Prostate gland (tissue), 2 donors: ENCODE results near the gene ECHDC1. TPM values are rescaled to one million over a fixed set of nuclear protein-coding genes. Genes with fewer than 3 reads are reported as not detected.

Source experiments
- DNase-seq: peaks from one replicate; pipeline ENCODE4 v3.0.0-alpha.2; 2019; ENCODE audit warnings: low spot score
- H3K27ac ChIP-seq, 2 donors: fragments of 200-600 bp; sonication (generic); 2 replicates each; pipeline ENCODE4 v1.5.1; 2017 to 2019
- H3K27me3 ChIP-seq: fragments of 200-600 bp; sonication (generic); replicated peaks from 2 replicates; pipeline ENCODE4 v1.5.1; 2019; ENCODE audit not compliant: insufficient read depth
- H3K36me3 ChIP-seq, 2 donors: fragments of 200-600 bp; sonication (generic); 1 replicate in 1 of 2; 2 replicates in 1 of 2; pipeline versions ENCODE4 v1.5.1 to v1.8.1; 2017 to 2019
- H3K4me1 ChIP-seq: fragments of 200-600 bp; sonication (generic); replicated peaks from 2 replicates; pipeline ENCODE4 v1.5.1; 2019
- H3K4me3 ChIP-seq, 2 donors: fragments of 200-600 bp; sonication (generic); 2 replicates each; pipeline ENCODE4 v1.5.1; 2017 to 2019
- H3K9me3 ChIP-seq: fragments of 200-600 bp; sonication (generic); 2 replicates; pipeline ENCODE4 v1.5.1; 2017
- POLR2A ChIP-seq: fragments of 450-650 bp; IDR thresholded peaks from one replicate; pipeline ENCODE4 v1.6.1; 2016; ENCODE audit warnings: antibody characterized with exemption, mild to moderate bottlenecking
- POLR2AphosphoS5 ChIP-seq: sonication (generic); formaldehyde crosslinking; IDR thresholded peaks from one replicate; pipeline ENCODE4 v1.6.1; 2017; ENCODE audit warnings: antibody characterized with exemption
- WGBS: methylation state at CpG from one replicate; pipeline ENCODE4 v1.1.5; 2018; 5-methylcytosine and 5-hydroxymethylcytosine counted together
- intact Hi-C: fragments of 100-400 bp; cut with DNase I; formaldehyde crosslinking; loops from one replicate; pipeline ENCODE4 v1.14.2; 2022
- total RNA-seq, 2 donors: library from RNA; depleted of rRNA; stranded (reverse); fragments of >200 nt; gene quantifications; one replicate each; pipeline ENCODE4 v1.1.0, GENCODE V29; 2016
- TF ChIP-seq, protein P1 (sequence below), 4 experiments: fragments of 200-600 bp in 2 of 4; fragments of 450-650 bp in 2 of 4; sonication (generic) in 2 of 4; IDR thresholded peaks; 1 replicate in 3 of 4; 2 replicates in 1 of 4; pipeline ENCODE4 v1.5.1; 2016 to 2019; ENCODE audit warnings: antibody characterized with exemption in 4 of 4, mild to moderate bottlenecking in 2 of 4, moderate library complexity in 2 of 4

ECHDC1 gene
- total RNA-seq, 2 donors from 2014 or later, result 26.0 to 58.7 TPM

DNA sequence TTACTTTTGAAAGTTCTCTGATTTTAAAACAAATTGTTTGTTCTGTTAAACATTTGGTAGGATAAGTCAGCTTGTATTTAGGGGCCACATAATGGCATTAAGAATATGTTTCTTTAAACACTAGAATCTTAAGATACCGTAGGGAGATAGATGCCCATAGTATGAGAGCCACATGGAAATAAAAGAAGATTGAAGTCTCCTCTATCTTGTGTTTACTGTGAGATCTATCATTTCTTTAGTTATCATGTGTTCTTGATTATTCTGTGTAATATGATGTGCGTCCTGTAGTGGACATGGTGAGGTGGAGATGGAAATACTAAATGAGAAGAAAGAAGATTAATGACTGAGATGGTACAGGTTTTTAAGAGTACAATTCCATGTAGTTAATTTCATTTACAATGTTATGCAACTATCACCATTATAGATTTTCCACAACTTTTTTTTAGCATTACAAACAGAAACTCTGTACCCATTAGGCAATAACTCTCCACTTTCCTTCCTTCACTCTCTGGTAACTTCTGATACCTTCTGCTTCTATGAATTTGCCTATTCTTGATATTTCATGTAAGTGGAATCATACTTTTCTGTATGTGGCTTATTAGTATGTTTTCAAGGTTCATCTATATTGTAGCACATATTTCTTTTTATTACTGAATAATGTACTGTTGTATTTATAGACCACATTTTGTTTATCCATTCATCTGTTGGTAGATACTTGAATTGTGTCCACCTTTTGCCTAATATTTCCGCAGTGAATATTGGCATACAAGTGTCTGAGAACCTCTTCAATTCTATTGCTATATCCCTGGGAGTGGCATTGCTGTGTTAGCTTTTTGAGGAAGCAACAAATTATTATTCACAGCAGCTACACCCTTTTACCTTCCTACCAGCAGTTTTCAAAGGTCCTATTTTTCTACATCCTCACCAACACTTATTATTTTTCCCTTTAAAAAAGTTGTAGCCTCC, 65.2 kb downstream of the ECHDC1 start:
- intact Hi-C loops, result no loop called here
- TF ChIP-seq POLR2A (no peak), POLR2AphosphoS5 (no peak)
- TF ChIP-seq, protein P1, sequence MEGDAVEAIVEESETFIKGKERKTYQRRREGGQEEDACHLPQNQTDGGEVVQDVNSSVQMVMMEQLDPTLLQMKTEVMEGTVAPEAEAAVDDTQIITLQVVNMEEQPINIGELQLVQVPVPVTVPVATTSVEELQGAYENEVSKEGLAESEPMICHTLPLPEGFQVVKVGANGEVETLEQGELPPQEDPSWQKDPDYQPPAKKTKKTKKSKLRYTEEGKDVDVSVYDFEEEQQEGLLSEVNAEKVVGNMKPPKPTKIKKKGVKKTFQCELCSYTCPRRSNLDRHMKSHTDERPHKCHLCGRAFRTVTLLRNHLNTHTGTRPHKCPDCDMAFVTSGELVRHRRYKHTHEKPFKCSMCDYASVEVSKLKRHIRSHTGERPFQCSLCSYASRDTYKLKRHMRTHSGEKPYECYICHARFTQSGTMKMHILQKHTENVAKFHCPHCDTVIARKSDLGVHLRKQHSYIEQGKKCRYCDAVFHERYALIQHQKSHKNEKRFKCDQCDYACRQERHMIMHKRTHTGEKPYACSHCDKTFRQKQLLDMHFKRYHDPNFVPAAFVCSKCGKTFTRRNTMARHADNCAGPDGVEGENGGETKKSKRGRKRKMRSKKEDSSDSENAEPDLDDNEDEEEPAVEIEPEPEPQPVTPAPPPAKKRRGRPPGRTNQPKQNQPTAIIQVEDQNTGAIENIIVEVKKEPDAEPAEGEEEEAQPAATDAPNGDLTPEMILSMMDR (IDR thresholded peaks at IDR 0.05), result no peak
- no peak for DNase-seq
- WGBS, result 94% methylated on average over 3 of the region's 3 CpGs
- H3K36me3 ChIP-seq, result no peaks in the 10 kb centered on the region
- no peak overlapping the region for H3K27ac ChIP-seq
- H3K4me1 ChIP-seq, result no peaks in the 10 kb centered on the region
- H3K27me3 ChIP-seq, result no peaks in the 10 kb centered on the region
- no peaks in the 10 kb centered on the region for H3K9me3 ChIP-seq
- no peak overlapping the region for H3K4me3 ChIP-seq

DNA sequence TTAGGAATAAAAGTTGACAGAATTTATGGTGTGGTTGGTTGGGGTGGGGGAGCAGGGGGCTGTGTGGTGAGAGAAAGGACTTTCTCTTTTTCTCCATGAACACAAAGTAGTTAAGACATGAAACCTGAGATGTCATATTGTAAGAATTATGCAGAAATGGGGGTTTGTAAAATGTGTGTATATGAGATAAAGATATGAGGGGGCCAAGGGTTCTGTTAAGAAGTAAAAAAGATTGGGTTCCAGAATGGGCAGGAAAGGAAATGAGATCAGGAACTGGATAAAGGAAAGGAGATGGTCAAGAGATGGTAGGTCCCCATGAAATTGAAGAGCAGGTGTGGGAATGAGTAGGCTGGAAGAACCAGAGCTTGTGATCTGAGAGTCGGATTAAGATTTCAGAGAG, 67.1 kb downstream of the ECHDC1 start:
- H3K36me3 ChIP-seq, result no peaks in the 10 kb centered on the region
- 93% methylated on average over 1 of the region's 1 CpG for WGBS
- intact Hi-C loops, result no loop called here
- H3K27me3 ChIP-seq, result no peaks in the 10 kb centered on the region
- no peak overlapping the region for H3K4me3 ChIP-seq
- H3K9me3 ChIP-seq, result no peaks in the 10 kb centered on the region
- H3K27ac ChIP-seq, result no peak overlapping the region
- no peaks in the 10 kb centered on the region for H3K4me1 ChIP-seq
- DNase-seq, result no peak
- TF ChIP-seq POLR2AphosphoS5 (no peak), POLR2A (no peak)
- TF ChIP-seq, protein P1 (IDR thresholded peaks at IDR 0.05), result no peak

GRCh38 chr6:127273499-127273898, 69.9 kb downstream of the ECHDC1 start:
- DNase-seq, result no peak
- H3K36me3 ChIP-seq, result no peaks in the 10 kb centered on the region
- no peak overlapping the region for H3K4me3 ChIP-seq
- H3K27me3 ChIP-seq, result no peaks in the 10 kb centered on the region
- intact Hi-C loops, result no loop called here
- no peaks in the 10 kb centered on the region for H3K4me1 ChIP-seq
- WGBS, result 95% methylated on average over 2 of the region's 2 CpGs
- H3K9me3 ChIP-seq, result no peaks in the 10 kb centered on the region
- no peak overlapping the region for H3K27ac ChIP-seq
- no peak for TF ChIP-seq POLR2A
- TF ChIP-seq, protein P1 (IDR thresholded peaks at IDR 0.05), result no peak
- TF ChIP-seq POLR2AphosphoS5, result no peak

- Histone ChIP-seq H3K4me1 (no peaks in the 10 kb centered on the region), H3K27ac (no peak overlapping the region), H3K9me3 (no peaks in the 10 kb centered on the region), H3K27me3 (no peaks in the 10 kb centered on the region), H3K4me3 (no peak overlapping the region), H3K36me3 (no peaks in the 10 kb centered on the region)
- intact Hi-C loops, result no loop called here
- WGBS, result 88% methylated on average over 3 of the region's 3 CpGs
- DNase-seq, result no peak
- no peak for TF ChIP-seq POLR2A
- TF ChIP-seq, protein P1 (IDR thresholded peaks at IDR 0.05), result no peak
Observed at GRCh38 chr6:127272576-127272975, 70.8 kb downstream of the ECHDC1 start.
